Smooth muscle cell (in vitro differentiated cells): ENCODE data around the gene DCTN1. TPM values are rescaled to one million over a fixed set of nuclear protein-coding genes. Genes with fewer than 3 reads are reported as not detected.

Experiments used
- DNase-seq: peaks from one replicate; lab custom pipeline; 2025; ENCODE audit not compliant: unreplicated experiment; lab: John Stamatoyannopoulos, UW
- H2AFZ ChIP-seq: fragments of 200-600 bp; sonication (generic); 2 replicates; pipeline ENCODE4 v1.6.0; 2016; ENCODE audit warnings: antibody characterized with exemption, low read depth, mild to moderate bottlenecking
- H3F3A ChIP-seq: fragments of 200-600 bp; sonication (generic); 2 replicates; pipeline ENCODE4 v1.6.0; 2017; ENCODE audit warnings: antibody characterized with exemption, low read depth
- H3K27ac ChIP-seq: fragments of 200-600 bp; sonication (generic); 2 replicates; pipeline ENCODE4 v1.5.1; 2016; ENCODE audit warnings: low read depth, mild to moderate bottlenecking
- H3K27me3 ChIP-seq: fragments of 200-600 bp; sonication (generic); 2 replicates; pipeline ENCODE4 v1.6.1; 2016; ENCODE audit warnings: low read depth, mild to moderate bottlenecking
- H3K36me3 ChIP-seq: fragments of 200-600 bp; sonication (generic); 2 replicates; pipeline ENCODE4 v1.5.1; 2016; ENCODE audit warnings: low read depth
- H3K4me1 ChIP-seq: fragments of 200-600 bp; sonication (generic); 2 replicates; pipeline ENCODE4 v1.5.1; 2016; ENCODE audit warnings: low read depth
- H3K4me2 ChIP-seq: fragments of 200-600 bp; sonication (generic); 2 replicates; pipeline ENCODE4 v1.6.0; 2016; ENCODE audit warnings: mild to moderate bottlenecking
- H3K4me3 ChIP-seq: fragments of 200-600 bp; sonication (generic); 2 replicates; pipeline ENCODE4 v1.5.1; 2016; ENCODE audit warnings: mild to moderate bottlenecking
- H3K79me2 ChIP-seq: fragments of 200-600 bp; sonication (generic); 2 replicates; pipeline ENCODE4 v1.6.0; 2016; ENCODE audit warnings: low read depth, mild to moderate bottlenecking
- H3K9ac ChIP-seq: fragments of 200-600 bp; sonication (generic); 2 replicates; pipeline ENCODE4 v1.6.0; 2016; ENCODE audit warnings: low read depth
- H3K9me3 ChIP-seq: fragments of 200-600 bp; sonication (generic); replicated peaks from 2 replicates; pipeline ENCODE4 v1.5.1; 2016; ENCODE audit warnings: low read depth
- H4K20me1 ChIP-seq: fragments of 200-600 bp; sonication (generic); 2 replicates; pipeline ENCODE4 v1.6.0; 2016; ENCODE audit warnings: low read depth
- WGBS: methylation state at CpG from one replicate; pipeline ENCODE4 v1.1.7; 2016; ENCODE audit warnings: low lambda C conversion rate; 5-methylcytosine and 5-hydroxymethylcytosine counted together
- polyA plus RNA-seq: library from polyadenylated mRNA; unstranded; fragments of >200 nt; fragmentation: Nextera tagmentation; extraction: Ambion mirVana; gene quantifications from 2 replicates; pipeline ENCODE4 v1.2.1, GENCODE V29; 2016
- total RNA-seq: library from RNA; depleted of rRNA; stranded (reverse); fragments of >200 nt; gene quantifications from 2 replicates; pipeline ENCODE4 v1.2.3, GENCODE V29; 2014
- TF ChIP-seq, protein P1 (sequence below): fragments of 200-600 bp; sonication (generic); IDR thresholded peaks from 2 replicates; pipeline ENCODE4 v1.5.1; 2017; ENCODE audit warnings: borderline replicate concordance, mild to moderate bottlenecking, antibody characterized with exemption; ENCODE audit not compliant: insufficient read depth, poor library complexity, severe bottlenecking

The DCTN1 gene
- total and polyA plus RNA-seq, 2 experiments from 2014 or later: 65.8 to 105 TPM

DNA sequence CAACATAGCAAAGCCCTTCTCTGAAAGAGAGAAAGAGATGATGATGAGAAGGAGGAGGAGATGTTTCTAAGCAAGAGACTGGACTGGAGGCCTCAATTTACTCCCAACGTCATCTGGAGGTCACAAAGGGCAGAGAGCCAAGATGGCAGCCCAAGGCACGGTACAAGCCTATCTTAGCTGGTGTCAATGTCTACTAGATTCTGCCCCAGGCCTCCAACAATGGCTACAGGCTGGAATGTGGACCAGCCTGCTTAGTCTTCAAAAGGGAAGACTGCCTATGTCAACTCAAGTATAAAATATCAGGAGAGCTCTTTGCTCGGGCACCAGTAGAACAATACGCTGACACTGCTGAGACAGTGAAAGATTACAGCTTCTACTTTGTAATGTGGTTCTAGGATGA lies 30.2 kb downstream of the DCTN1 start:
- no peak overlapping the region for H3K4me2 ChIP-seq
- no peak overlapping the region for H3K9ac ChIP-seq
- H3F3A ChIP-seq: no peaks in the 10 kb centered on the region

GRCh38 chr2:74347742-74348141 lies 32.4 kb downstream of the DCTN1 start:
- H3K4me3 ChIP-seq: no peak overlapping the region
- H3K27me3 ChIP-seq: no peaks in the 10 kb centered on the region
- H3F3A ChIP-seq: no peaks in the 10 kb centered on the region
- H2AFZ ChIP-seq: no peak overlapping the region
- DNase-seq: no peak
- H4K20me1 ChIP-seq: no peaks in the 10 kb centered on the region
- H3K9ac ChIP-seq: no peak overlapping the region
- H3K79me2 ChIP-seq: no peaks in the 10 kb centered on the region
- H3K4me1 ChIP-seq: no peaks in the 10 kb centered on the region
- TF ChIP-seq, protein P1, sequence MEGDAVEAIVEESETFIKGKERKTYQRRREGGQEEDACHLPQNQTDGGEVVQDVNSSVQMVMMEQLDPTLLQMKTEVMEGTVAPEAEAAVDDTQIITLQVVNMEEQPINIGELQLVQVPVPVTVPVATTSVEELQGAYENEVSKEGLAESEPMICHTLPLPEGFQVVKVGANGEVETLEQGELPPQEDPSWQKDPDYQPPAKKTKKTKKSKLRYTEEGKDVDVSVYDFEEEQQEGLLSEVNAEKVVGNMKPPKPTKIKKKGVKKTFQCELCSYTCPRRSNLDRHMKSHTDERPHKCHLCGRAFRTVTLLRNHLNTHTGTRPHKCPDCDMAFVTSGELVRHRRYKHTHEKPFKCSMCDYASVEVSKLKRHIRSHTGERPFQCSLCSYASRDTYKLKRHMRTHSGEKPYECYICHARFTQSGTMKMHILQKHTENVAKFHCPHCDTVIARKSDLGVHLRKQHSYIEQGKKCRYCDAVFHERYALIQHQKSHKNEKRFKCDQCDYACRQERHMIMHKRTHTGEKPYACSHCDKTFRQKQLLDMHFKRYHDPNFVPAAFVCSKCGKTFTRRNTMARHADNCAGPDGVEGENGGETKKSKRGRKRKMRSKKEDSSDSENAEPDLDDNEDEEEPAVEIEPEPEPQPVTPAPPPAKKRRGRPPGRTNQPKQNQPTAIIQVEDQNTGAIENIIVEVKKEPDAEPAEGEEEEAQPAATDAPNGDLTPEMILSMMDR: no peak
- H3K4me2 ChIP-seq: no peak overlapping the region
- H3K36me3 ChIP-seq: no peaks in the 10 kb centered on the region
- 94% methylated on average over 3 of the region's 3 CpGs for WGBS
- H3K9me3 ChIP-seq: no peaks in the 10 kb centered on the region
- H3K27ac ChIP-seq: no peak overlapping the region

More for the DNA sequence above, 30.2 kb downstream of the DCTN1 start:
- no peak overlapping the region for H3K27ac ChIP-seq
- WGBS: 93% methylated on average over 4 of the region's 4 CpGs
- H3K27me3 ChIP-seq: no peaks in the 10 kb centered on the region
- no peaks in the 10 kb centered on the region for H4K20me1 ChIP-seq
- no peaks in the 10 kb centered on the region for H3K36me3 ChIP-seq
- no peaks in the 10 kb centered on the region for H3K4me1 ChIP-seq
- H3K9me3 ChIP-seq: no peaks in the 10 kb centered on the region
- H3K79me2 ChIP-seq: no peaks in the 10 kb centered on the region
- no peak overlapping the region for H3K4me3 ChIP-seq
- no peak for DNase-seq
- no peak overlapping the region for H2AFZ ChIP-seq
- TF ChIP-seq, protein P1: no peak

- Histone ChIP-seq H2AFZ (no peak overlapping the region), H3K4me1 (no peaks in the 10 kb centered on the region), H3K36me3 (no peaks in the 10 kb centered on the region), H3K27me3 (no peaks in the 10 kb centered on the region), H3K4me3 (no peak overlapping the region), H3K79me2 (no peaks in the 10 kb centered on the region), H3K4me2 (no peak overlapping the region), H4K20me1 (no peaks in the 10 kb centered on the region), H3F3A (no peaks in the 10 kb centered on the region), H3K27ac (no peak overlapping the region), H3K9me3 (no peaks in the 10 kb centered on the region), H3K9ac (no peak overlapping the region)
- TF ChIP-seq, protein P1: no peak
- DNase-seq: no peak
- 88% methylated on average over 1 of the region's 1 CpG for WGBS
Observed at GRCh38 chr2:74347303-74347702, 32.8 kb downstream of the DCTN1 start.

DNA sequence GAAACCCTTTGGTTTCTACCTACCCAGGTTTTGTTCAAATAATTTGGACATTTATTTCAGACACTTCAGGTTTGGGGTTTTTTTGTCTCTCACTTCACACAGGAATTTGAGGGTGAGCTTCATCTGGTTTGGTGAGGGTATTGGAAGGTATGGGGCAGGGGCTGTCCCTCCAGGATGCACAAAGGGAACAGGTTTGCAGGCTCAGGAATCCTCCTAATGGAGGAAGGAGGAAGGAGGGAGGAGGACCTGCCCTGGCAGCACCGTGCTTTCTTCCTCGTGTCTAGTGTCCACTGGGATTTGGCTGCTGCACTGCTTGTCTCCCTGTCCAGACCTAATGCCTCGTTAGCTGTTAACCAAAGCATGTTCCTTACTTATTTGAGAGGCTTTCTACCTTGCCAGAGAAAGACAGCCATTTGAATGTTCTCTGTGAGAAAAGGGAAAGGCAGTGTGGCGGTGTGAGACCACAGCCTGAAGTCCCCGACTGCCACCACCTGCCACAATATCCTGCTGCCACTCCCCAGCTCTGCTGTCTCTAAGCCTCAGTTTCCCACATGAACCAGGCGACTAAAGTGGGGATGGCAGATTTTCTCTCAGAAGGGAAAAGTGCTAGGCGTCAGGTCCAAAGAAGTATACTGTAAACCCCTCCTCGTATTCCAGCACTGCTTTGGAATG lies 34.7 kb downstream of the DCTN1 start:
- DNase-seq: no peak
- no peak overlapping the region for H3K27ac ChIP-seq
- H3K27me3 ChIP-seq: no peaks in the 10 kb centered on the region
- H3K4me1 ChIP-seq: no peaks in the 10 kb centered on the region
- no peaks in the 10 kb centered on the region for H3K36me3 ChIP-seq
- H3K9me3 ChIP-seq: no peaks in the 10 kb centered on the region
- TF ChIP-seq, protein P1: no peak
- no peaks in the 10 kb centered on the region for H3F3A ChIP-seq
- H4K20me1 ChIP-seq: no peaks in the 10 kb centered on the region
- H3K4me3 ChIP-seq: no peak overlapping the region
- H3K79me2 ChIP-seq: no peaks in the 10 kb centered on the region
- no peak overlapping the region for H2AFZ ChIP-seq
- 86% methylated on average over 8 of the region's 8 CpGs for WGBS
- no peak overlapping the region for H3K4me2 ChIP-seq
- H3K9ac ChIP-seq: no peak overlapping the region
